ENCODE data around the gene SLPI.

GRCh38 chr20:45211569-45212474, 42.5 kb downstream of the SLPI start:
- no peak for TF ChIP-seq CTCF (conservative IDR thresholded peaks at IDR 0.05; ENCODE audit: low read depth in 2 of 2)
- TF ChIP-seq POLR2AphosphoS5 (IDR thresholded peaks at IDR 0.05; ENCODE audit: low read depth): no peak
- no peak for TF ChIP-seq EZH2 (IDR thresholded peaks at IDR 0.05; ENCODE audit: low read depth, unreplicated experiment)
- TF ChIP-seq ZNF114 (CRISPR knock-in tag; IDR thresholded peaks at IDR 0.05): no peak
- no peak for TF ChIP-seq REST (IDR thresholded peaks at IDR 0.05; ENCODE audit: unreplicated experiment)
- no peak for TF ChIP-seq JUNB (IDR thresholded peaks at IDR 0.05; ENCODE audit: unreplicated experiment)
- TF ChIP-seq CREB1 (CRISPR knock-in tag; IDR thresholded peaks at IDR 0.05; ENCODE audit: low read depth): no peak
- TF ChIP-seq EZH2phosphoT487 (IDR thresholded peaks at IDR 0.05; ENCODE audit: unreplicated experiment): no peak
- no peak for TF ChIP-seq ZNF462 (CRISPR knock-in tag; IDR thresholded peaks at IDR 0.05)

Measured in GM23338 (cell line).